ENCODE data around the gene FBXO30. TPM values are rescaled to one million over a fixed set of nuclear protein-coding genes. Genes with fewer than 3 reads are reported as not detected.

Gene FBXO30
- total and polyA plus RNA-seq, 9 of the 15 experiments (the other 6 are each of a cell fraction or from before 2014, with no cell fraction given): 3.6 to 12.8 (median 7.1) TPM

DNA sequence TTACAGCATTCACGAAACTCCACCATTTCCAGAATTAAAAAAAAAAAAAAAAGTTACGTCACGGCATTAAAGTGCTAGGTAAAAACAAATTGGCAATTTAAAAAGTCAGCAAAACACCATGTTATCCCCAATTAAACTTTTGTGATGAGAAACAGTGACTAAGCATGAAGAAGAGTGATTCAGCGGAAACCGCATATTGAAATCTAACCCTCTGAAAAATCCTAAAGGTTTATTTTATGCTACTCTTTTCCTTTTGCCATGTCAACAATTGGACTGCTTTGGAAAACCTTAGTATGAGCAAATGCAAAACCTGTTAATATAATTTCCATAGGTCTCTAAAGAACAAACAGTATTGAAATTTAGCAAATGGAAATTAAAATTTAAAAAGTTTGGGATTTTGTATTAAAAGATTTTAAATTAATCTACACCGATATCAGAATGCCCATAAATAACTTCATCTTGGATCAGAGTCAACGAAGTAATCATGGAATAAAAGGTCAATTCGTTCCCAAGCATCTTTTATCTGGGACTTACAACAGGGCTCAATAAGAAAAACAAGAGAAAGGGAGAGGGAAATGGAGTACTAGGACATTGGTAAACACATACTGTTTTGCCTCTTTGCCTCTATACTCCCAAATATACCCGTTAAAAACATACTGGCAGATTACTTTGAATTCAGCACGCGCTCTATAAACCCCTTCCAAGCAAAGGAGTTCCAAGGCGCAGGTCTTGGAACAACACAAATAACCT is 1.1 kb downstream of the FBXO30 start (continued):
- TF ChIP-seq RREB1 (CRISPR knock-in tag; IDR thresholded peaks at IDR 0.05) (no peak), KLF6 (CRISPR knock-in tag; IDR thresholded peaks at IDR 0.05; ENCODE audit: borderline replicate concordance) (no peak), MAFK (IDR thresholded peaks at IDR 0.05; ENCODE audit: low read length) (peak; percentile 96), FOXM1 (IDR thresholded peaks at IDR 0.05; ENCODE audit: low read depth) (no peak; the same call in 1 of the 2 replicates), FOXM1 (CRISPR knock-in tag; IDR thresholded peaks at IDR 0.05; ENCODE audit: low read depth) (no peak), ZNF408 (CRISPR knock-in tag; IDR thresholded peaks at IDR 0.05; ENCODE audit: low read depth) (no peak), LARP7 (IDR thresholded peaks at IDR 0.05) (no peak), MAZ (CRISPR knock-in tag; conservative IDR thresholded peaks at IDR 0.05 in 1 of 2, IDR thresholded peaks at IDR 0.05 in 1 of 2) (no peak), PTBP1 (IDR thresholded peaks at IDR 0.05; ENCODE audit: low read depth, low read length) (no peak)
- TF ChIP-seq, protein P1, sequence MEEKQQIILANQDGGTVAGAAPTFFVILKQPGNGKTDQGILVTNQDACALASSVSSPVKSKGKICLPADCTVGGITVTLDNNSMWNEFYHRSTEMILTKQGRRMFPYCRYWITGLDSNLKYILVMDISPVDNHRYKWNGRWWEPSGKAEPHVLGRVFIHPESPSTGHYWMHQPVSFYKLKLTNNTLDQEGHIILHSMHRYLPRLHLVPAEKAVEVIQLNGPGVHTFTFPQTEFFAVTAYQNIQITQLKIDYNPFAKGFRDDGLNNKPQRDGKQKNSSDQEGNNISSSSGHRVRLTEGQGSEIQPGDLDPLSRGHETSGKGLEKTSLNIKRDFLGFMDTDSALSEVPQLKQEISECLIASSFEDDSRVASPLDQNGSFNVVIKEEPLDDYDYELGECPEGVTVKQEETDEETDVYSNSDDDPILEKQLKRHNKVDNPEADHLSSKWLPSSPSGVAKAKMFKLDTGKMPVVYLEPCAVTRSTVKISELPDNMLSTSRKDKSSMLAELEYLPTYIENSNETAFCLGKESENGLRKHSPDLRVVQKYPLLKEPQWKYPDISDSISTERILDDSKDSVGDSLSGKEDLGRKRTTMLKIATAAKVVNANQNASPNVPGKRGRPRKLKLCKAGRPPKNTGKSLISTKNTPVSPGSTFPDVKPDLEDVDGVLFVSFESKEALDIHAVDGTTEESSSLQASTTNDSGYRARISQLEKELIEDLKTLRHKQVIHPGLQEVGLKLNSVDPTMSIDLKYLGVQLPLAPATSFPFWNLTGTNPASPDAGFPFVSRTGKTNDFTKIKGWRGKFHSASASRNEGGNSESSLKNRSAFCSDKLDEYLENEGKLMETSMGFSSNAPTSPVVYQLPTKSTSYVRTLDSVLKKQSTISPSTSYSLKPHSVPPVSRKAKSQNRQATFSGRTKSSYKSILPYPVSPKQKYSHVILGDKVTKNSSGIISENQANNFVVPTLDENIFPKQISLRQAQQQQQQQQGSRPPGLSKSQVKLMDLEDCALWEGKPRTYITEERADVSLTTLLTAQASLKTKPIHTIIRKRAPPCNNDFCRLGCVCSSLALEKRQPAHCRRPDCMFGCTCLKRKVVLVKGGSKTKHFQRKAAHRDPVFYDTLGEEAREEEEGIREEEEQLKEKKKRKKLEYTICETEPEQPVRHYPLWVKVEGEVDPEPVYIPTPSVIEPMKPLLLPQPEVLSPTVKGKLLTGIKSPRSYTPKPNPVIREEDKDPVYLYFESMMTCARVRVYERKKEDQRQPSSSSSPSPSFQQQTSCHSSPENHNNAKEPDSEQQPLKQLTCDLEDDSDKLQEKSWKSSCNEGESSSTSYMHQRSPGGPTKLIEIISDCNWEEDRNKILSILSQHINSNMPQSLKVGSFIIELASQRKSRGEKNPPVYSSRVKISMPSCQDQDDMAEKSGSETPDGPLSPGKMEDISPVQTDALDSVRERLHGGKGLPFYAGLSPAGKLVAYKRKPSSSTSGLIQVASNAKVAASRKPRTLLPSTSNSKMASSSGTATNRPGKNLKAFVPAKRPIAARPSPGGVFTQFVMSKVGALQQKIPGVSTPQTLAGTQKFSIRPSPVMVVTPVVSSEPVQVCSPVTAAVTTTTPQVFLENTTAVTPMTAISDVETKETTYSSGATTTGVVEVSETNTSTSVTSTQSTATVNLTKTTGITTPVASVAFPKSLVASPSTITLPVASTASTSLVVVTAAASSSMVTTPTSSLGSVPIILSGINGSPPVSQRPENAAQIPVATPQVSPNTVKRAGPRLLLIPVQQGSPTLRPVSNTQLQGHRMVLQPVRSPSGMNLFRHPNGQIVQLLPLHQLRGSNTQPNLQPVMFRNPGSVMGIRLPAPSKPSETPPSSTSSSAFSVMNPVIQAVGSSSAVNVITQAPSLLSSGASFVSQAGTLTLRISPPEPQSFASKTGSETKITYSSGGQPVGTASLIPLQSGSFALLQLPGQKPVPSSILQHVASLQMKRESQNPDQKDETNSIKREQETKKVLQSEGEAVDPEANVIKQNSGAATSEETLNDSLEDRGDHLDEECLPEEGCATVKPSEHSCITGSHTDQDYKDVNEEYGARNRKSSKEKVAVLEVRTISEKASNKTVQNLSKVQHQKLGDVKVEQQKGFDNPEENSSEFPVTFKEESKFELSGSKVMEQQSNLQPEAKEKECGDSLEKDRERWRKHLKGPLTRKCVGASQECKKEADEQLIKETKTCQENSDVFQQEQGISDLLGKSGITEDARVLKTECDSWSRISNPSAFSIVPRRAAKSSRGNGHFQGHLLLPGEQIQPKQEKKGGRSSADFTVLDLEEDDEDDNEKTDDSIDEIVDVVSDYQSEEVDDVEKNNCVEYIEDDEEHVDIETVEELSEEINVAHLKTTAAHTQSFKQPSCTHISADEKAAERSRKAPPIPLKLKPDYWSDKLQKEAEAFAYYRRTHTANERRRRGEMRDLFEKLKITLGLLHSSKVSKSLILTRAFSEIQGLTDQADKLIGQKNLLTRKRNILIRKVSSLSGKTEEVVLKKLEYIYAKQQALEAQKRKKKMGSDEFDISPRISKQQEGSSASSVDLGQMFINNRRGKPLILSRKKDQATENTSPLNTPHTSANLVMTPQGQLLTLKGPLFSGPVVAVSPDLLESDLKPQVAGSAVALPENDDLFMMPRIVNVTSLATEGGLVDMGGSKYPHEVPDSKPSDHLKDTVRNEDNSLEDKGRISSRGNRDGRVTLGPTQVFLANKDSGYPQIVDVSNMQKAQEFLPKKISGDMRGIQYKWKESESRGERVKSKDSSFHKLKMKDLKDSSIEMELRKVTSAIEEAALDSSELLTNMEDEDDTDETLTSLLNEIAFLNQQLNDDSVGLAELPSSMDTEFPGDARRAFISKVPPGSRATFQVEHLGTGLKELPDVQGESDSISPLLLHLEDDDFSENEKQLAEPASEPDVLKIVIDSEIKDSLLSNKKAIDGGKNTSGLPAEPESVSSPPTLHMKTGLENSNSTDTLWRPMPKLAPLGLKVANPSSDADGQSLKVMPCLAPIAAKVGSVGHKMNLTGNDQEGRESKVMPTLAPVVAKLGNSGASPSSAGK (IDR thresholded peaks at IDR 0.05): no peak

Measured in K562 (cell line).